GM12801 (cell line): Measurements from ENCODE around the gene CD247.

Source experiments
- CTCF ChIP-seq: IDR thresholded peaks from one replicate; pipeline ENCODE4 v1.5.1; 2011; ENCODE audit warnings: control low read depth; ENCODE audit not compliant: insufficient read length; ENCODE audit errors: extremely low read depth

CD247 gene

GRCh38 chr1:167428395-167428794 lies 89.9 kb downstream of the CD247 start:
- no peak for TF ChIP-seq CTCF

- TF ChIP-seq CTCF, result no peak
Measured at GRCh38 chr1:167427848-167428247, 90.5 kb downstream of the CD247 start.

- TF ChIP-seq CTCF, result no peak
Measured at GRCh38 chr1:167426716-167427115, 91.6 kb downstream of the CD247 start.

- no peak for TF ChIP-seq CTCF
Measured at GRCh38 chr1:167425482-167425881, 92.8 kb downstream of the CD247 start.

- no peak for TF ChIP-seq CTCF
Measured at GRCh38 chr1:167423684-167424619, 94.4 kb downstream of the CD247 start.

- TF ChIP-seq CTCF, result no peak
Measured at GRCh38 chr1:167420510-167420909, 97.8 kb downstream of the CD247 start.

GRCh38 chr1:167419245-167419644 lies 99.1 kb downstream of the CD247 start:
- no peak for TF ChIP-seq CTCF
